AG09319 (cell line): Measurements from ENCODE around the gene SIL1.

Source experiments
- DNase-seq: peaks from one replicate; pipeline ENCODE4 v3.0.0-alpha.2; 2010; ENCODE audit warnings: low read depth; ENCODE audit errors: extremely low read depth
- TF ChIP-seq, protein P1 (sequence below): IDR thresholded peaks from 2 replicates; pipeline ENCODE4 v1.5.1; 2011; ENCODE audit warnings: low read depth, mild to moderate bottlenecking, inconsistent platforms, low read length, moderate library complexity

Gene SIL1

DNA sequence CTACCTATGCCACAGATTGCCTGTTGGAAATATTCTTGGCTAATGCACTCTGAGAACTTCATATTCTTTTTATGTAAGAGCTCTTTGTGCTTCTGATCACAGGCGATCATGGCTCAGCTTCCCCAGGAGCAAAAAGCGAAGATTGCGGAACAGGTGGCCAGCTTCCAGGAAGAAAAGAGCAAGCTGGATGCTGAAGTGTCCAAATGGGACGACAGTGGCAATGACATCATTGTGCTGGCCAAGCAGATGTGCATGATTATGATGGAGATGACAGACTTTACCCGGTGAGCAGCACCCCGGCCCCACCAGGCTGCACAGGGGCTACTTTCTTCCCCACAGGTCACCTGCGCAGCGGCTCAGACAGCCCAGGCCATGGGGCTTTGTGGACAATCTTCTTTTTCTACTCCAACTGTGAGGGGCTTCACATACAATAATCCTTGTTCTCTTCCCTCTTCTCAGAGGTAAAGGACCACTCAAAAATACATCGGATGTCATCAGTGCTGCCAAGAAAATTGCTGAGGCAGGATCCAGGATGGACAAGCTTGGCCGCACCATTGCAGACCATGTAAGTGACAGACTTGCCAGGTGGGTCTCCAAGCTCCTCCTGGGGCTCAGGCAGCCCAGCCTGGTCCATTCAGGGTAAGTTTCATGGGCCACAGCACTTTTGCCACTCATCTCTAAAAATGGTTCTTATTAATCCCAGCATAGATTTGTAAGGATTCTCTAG lies 267.6 kb downstream of the SIL1 start:
- no peak for DNase-seq
- TF ChIP-seq, protein P1, sequence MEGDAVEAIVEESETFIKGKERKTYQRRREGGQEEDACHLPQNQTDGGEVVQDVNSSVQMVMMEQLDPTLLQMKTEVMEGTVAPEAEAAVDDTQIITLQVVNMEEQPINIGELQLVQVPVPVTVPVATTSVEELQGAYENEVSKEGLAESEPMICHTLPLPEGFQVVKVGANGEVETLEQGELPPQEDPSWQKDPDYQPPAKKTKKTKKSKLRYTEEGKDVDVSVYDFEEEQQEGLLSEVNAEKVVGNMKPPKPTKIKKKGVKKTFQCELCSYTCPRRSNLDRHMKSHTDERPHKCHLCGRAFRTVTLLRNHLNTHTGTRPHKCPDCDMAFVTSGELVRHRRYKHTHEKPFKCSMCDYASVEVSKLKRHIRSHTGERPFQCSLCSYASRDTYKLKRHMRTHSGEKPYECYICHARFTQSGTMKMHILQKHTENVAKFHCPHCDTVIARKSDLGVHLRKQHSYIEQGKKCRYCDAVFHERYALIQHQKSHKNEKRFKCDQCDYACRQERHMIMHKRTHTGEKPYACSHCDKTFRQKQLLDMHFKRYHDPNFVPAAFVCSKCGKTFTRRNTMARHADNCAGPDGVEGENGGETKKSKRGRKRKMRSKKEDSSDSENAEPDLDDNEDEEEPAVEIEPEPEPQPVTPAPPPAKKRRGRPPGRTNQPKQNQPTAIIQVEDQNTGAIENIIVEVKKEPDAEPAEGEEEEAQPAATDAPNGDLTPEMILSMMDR: no peak

DNA sequence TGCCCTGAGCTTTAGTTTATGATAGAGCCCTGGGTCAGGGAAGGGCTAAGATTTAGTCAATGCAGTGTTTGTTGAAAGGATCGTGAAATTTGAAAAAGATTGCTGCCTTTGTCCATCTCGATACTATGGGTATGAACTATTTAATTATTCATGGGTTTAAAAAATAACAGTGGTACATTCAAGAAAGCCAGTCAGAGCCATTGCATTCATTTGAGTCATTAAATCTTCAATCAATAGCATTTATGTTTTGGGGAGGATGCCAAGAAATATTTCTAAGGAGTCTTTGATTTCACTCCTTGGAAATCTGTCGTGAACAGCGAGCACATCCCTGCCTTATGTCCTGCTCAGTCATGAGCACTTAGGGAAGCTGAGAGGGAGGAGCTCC lies 268.6 kb downstream of the SIL1 start:
- TF ChIP-seq, protein P1: no peak
- DNase-seq: no peak

DNA sequence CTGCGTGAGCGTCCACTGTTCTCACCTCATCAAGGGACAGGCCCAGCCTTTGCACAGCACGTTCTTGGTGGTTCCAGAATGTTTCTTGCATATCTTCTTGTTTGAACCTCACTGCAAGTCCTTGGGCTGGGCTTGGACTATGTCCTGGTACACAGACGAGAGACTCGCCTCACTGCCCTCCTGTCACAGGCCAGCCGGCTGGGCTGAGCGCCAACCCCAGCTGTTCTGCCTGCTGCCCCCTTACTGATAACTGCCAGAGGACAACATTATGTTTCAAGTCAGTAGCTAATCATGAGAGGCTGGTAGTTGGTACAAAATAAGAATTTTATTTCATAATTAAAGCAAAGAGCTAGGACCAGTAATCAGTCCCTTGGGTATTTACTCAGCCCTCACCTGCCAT lies 270.2 kb downstream of the SIL1 start:
- DNase-seq: no peak
- TF ChIP-seq, protein P1: no peak

DNA sequence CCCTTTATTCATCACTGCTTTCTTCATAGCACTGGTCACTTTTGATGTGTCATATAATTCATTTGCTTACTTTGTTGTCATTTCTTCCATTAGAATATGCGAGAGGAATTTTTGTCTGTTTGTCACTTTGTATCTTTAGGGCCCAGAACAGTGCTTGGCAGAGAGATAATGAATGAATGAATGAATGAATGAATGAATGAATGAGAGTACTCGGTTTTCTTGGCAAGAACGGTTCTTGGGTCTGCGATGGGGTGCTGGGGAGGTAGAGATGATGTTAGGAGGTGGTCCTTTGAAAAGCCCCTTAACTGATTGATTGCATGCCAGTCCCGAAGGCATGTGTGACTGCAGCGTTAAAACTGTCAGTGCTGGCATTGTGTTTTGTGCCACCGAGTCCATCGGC lies 270.6 kb downstream of the SIL1 start:
- no peak for DNase-seq
- TF ChIP-seq, protein P1: no peak

GRCh38 chr5:138926688-138927448 lies 271.3 kb downstream of the SIL1 start:
- DNase-seq: no peak
- TF ChIP-seq, protein P1: no peak

DNA sequence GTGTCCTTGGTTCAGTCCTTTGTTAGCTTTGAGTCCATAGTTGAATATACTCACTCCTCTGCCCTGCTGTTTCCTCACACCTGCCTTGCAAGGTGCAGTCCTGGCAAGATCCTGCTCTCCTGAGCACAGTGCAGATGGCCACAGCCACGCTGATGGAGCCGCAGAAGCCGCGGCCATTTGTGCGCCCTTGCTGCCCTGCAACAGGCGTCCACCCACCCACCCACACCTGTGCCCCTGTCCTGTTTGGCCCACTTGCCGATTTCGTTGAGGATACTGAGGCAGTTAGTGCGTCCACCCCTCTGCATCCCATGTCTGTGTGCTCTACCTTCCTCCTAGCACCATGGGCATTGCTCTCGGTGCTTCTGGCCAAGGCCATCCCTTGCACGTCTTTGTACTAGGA lies 271.9 kb downstream of the SIL1 start:
- TF ChIP-seq, protein P1: no peak
- no peak for DNase-seq

DNA sequence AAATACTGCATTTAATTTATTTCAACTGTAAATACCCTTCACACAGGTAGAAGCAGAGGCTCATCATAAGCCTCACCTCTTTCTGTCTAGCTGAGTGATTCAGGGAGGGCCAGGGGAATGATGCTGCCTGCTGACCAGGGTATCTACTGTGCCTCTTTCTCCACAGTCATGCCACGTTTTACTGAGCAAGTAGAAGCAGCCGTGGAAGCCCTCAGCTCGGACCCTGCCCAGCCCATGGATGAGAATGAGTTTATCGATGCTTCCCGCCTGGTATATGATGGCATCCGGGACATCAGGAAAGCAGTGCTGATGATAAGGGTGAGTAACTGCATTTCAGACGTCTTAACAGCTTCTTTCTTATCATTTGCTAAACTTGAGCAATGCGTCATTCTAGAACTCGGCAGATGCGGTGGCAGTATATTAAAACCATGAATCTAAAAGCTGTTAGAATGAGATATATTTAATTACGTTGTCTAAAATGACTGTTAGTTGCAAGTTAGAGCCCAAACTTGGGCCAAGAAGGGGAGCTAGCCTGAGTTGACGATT lies 273.0 kb downstream of the SIL1 start:
- no peak for DNase-seq
- TF ChIP-seq, protein P1: no peak
